ENCODE data around the gene BLACAT1.

Gene BLACAT1

GRCh38 chr1:205455581-205456382 lies at the start of gene BLACAT1:
Gene BLACAT1 (minus strand): TSS chr1:205456045.
- DNase-seq (ENCODE audit: extremely low read depth, insufficient read length): no peak
- H3K27me3 ChIP-seq (replicated peaks; ENCODE audit: control insufficient read depth, insufficient read depth, low read length): peaks cover 8% of the 10 kb centered on the region
- no peaks in the 10 kb centered on the region for H3K36me3 ChIP-seq (ENCODE audit: control insufficient read depth, insufficient read depth, low read length)
- no peak within 1 kb of the TSS for H3K4me3 ChIP-seq (replicated peaks; ENCODE audit: low read depth, low read length)
- TF ChIP-seq, protein P1, sequence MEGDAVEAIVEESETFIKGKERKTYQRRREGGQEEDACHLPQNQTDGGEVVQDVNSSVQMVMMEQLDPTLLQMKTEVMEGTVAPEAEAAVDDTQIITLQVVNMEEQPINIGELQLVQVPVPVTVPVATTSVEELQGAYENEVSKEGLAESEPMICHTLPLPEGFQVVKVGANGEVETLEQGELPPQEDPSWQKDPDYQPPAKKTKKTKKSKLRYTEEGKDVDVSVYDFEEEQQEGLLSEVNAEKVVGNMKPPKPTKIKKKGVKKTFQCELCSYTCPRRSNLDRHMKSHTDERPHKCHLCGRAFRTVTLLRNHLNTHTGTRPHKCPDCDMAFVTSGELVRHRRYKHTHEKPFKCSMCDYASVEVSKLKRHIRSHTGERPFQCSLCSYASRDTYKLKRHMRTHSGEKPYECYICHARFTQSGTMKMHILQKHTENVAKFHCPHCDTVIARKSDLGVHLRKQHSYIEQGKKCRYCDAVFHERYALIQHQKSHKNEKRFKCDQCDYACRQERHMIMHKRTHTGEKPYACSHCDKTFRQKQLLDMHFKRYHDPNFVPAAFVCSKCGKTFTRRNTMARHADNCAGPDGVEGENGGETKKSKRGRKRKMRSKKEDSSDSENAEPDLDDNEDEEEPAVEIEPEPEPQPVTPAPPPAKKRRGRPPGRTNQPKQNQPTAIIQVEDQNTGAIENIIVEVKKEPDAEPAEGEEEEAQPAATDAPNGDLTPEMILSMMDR (IDR thresholded peaks at IDR 0.05; ENCODE audit: insufficient read depth, low read length, poor library complexity, severe bottlenecking): no peak

GRCh38 chr1:205505076-205505729 lies 49.4 kb upstream of the BLACAT1 start:
- no peak for DNase-seq (ENCODE audit: extremely low read depth, insufficient read length)
- TF ChIP-seq, protein P1 (IDR thresholded peaks at IDR 0.05; ENCODE audit: insufficient read depth, low read length, poor library complexity, severe bottlenecking): no peak
- no peaks in the 10 kb centered on the region for H3K36me3 ChIP-seq (ENCODE audit: control insufficient read depth, insufficient read depth, low read length)
- no peaks in the 10 kb centered on the region; the same call in none of the 2 replicates for H3K27me3 ChIP-seq (replicated peaks; ENCODE audit: control insufficient read depth, insufficient read depth, low read length)
- H3K4me3 ChIP-seq (replicated peaks; ENCODE audit: low read depth, low read length): peak overlapping the region; percentile 52; the same call in 1 of the 2 replicates

DNA sequence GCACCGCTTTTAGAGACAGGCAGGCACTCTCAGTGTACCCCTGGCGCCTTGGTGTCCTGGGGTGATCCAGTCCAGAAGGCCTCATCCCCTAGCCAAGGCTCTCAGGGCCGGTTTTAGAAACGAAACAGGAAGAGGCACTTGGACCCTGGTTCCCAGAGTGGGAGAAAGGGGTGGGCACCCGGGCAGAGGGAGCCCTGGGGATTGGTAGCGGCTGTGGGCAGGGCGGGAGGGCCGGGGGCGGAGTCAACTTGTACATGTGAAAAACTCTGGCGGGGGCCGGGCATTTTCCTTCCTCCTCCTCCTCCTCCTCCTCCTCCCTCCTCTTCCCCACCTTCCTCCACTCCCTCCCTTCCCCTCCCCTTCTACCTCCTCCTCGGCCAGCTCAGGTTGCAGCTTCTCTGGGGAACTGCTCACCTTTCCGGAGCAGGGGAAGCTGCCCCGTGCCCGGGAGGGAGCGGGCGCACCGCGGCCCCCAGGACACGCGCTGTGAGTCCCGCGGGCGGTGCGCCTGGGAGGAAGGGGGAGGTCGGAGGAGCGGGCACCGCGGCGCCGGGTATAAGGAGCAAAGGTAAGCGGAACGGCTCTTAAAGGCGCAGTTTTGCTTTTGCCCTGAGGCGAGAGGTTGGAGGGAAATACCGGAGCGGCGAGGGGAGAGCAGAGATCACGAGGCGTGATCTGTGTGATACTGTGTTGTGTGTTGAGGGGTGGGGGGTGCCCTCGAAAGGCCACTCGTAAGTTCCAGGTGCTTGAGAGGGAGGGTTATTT lies 48.6 kb upstream of the BLACAT1 start, which contains the start of gene CDK18:
TSS of gene CDK18 (plus strand) at position 359 of the 765 bp plus-strand sequence. CDS start 18,499 bp downstream, outside the sequence.
- Histone ChIP-seq H3K4me3 (replicated peaks; ENCODE audit: low read depth, low read length) (peak within 1 kb of the TSS; percentile 52), H3K36me3 (ENCODE audit: control insufficient read depth, insufficient read depth, low read length) (no peaks in the 10 kb centered on the region), H3K27me3 (replicated peaks; ENCODE audit: control insufficient read depth, insufficient read depth, low read length) (no peaks in the 10 kb centered on the region; the same call in none of the 2 replicates)
- TF ChIP-seq, protein P1 (IDR thresholded peaks at IDR 0.05; ENCODE audit: insufficient read depth, low read length, poor library complexity, severe bottlenecking): no peak
- DNase-seq (ENCODE audit: extremely low read depth, insufficient read length): no peak

- TF ChIP-seq, protein P1 (IDR thresholded peaks at IDR 0.05; ENCODE audit: insufficient read depth, low read length, poor library complexity, severe bottlenecking): no peak
- Histone ChIP-seq H3K36me3 (ENCODE audit: control insufficient read depth, insufficient read depth, low read length) (no peaks in the 10 kb centered on the region), H3K27me3 (replicated peaks; ENCODE audit: control insufficient read depth, insufficient read depth, low read length) (no peaks in the 10 kb centered on the region; the same call in none of the 2 replicates), H3K4me3 (replicated peaks; ENCODE audit: low read depth, low read length) (no peak overlapping the region)
- no peak for DNase-seq (ENCODE audit: extremely low read depth, insufficient read length)
Measured at GRCh38 chr1:205502992-205503391, 47.1 kb upstream of the BLACAT1 start.

DNA sequence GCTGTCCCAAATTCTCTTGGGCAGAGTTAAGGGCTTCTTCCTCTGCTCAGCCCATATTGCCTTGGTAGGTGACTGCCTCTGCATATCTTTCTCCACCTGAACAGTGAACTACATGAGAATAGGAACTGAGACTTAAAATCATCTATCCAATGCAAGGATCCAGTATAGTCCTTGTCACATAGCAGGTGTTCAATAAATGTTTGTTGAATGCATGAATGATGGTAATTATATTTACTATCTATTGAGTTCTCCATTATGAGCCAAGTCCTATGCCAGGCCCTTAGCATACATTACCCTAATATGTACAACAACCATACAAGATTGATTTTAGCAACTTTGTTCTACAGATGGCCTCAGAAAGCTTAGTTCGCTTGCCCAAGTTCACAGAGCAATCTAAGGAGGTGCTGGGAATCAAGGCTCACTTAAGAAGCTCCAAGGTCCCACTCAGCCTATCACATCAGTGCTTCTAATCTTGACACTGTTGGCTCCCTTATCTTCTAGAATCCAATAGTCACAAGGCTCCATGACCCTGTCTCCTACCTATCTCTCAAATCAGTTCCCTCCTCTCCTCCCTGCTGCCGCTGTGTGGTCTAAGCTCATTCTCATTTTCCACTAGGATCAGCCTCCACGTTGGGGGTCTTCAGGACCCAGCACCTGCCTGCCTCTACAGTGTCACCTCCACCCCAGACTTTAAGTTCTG lies 46.4 kb upstream of the BLACAT1 start:
- no peaks in the 10 kb centered on the region for H3K36me3 ChIP-seq (ENCODE audit: control insufficient read depth, insufficient read depth, low read length)

More for the DNA sequence above, 46.4 kb upstream of the BLACAT1 start:
- H3K4me3 ChIP-seq (replicated peaks; ENCODE audit: low read depth, low read length): no peak overlapping the region
- TF ChIP-seq, protein P1 (IDR thresholded peaks at IDR 0.05; ENCODE audit: insufficient read depth, low read length, poor library complexity, severe bottlenecking): no peak
- no peaks in the 10 kb centered on the region; the same call in none of the 2 replicates for H3K27me3 ChIP-seq (replicated peaks; ENCODE audit: control insufficient read depth, insufficient read depth, low read length)
- DNase-seq (ENCODE audit: extremely low read depth, insufficient read length): no peak

All from GM06990 (cell line).